Endodermal cell (in vitro differentiated cells): Measurements from ENCODE around the gene LMTK3. TPM values are rescaled to one million over a fixed set of nuclear protein-coding genes. Genes with fewer than 3 reads are reported as not detected.

Source experiments
- DNase-seq: peaks from one replicate; pipeline ENCODE4 v3.0.0-alpha.2; 2017
- H3K27ac ChIP-seq: 2 replicates; pipeline ENCODE4 v1.5.1; 2013; ENCODE audit warnings: mild to moderate bottlenecking, low read depth, low read length, moderate library complexity
- H3K27me3 ChIP-seq: 2 replicates; pipeline ENCODE4 v1.6.1; 2013; ENCODE audit warnings: mild to moderate bottlenecking, low read length, moderate library complexity; ENCODE audit not compliant: insufficient read depth, control insufficient read depth, poor library complexity, severe bottlenecking
- H3K36me3 ChIP-seq: 2 replicates; pipeline ENCODE4 v1.7.0; 2013; ENCODE audit warnings: mild to moderate bottlenecking, low read length, moderate library complexity; ENCODE audit not compliant: control insufficient read depth, insufficient read depth
- H3K4me1 ChIP-seq: one replicate; pipeline ENCODE4 v1.7.0; 2013; ENCODE audit warnings: low read length; ENCODE audit not compliant: control insufficient read depth, insufficient read depth
- H3K4me3 ChIP-seq: 2 replicates; pipeline ENCODE4 v1.5.1; 2013; ENCODE audit warnings: mild to moderate bottlenecking, low read length, moderate library complexity
- H3K9ac ChIP-seq: 2 replicates; pipeline ENCODE4 v1.6.1; 2013; ENCODE audit warnings: mild to moderate bottlenecking, low read length, moderate library complexity; ENCODE audit not compliant: poor library complexity, severe bottlenecking; ENCODE audit errors: extremely low read depth
- H3K9me3 ChIP-seq: 2 replicates; pipeline ENCODE4 v1.6.1; 2013; ENCODE audit warnings: mild to moderate bottlenecking, low read length, moderate library complexity; ENCODE audit not compliant: control insufficient read depth
- H3K27ac Mint-ChIP-seq: 2 replicates; pipeline ENCODE4 v1.8.0; 2020; ENCODE audit warnings: mixed read lengths
- H3K27me3 Mint-ChIP-seq: 2 replicates; pipeline ENCODE4 v1.8.0; 2021; ENCODE audit warnings: mild to moderate bottlenecking, mixed read lengths; ENCODE audit not compliant: insufficient read depth
- H3K36me3 Mint-ChIP-seq: 2 replicates; pipeline ENCODE4 v1.8.0; 2020; ENCODE audit warnings: low read depth, mixed read lengths
- H3K4me1 Mint-ChIP-seq: 2 replicates; pipeline ENCODE4 v1.8.0; 2020; ENCODE audit warnings: mixed read lengths
- H3K4me3 Mint-ChIP-seq: 2 replicates; pipeline ENCODE4 v1.8.0; 2020; ENCODE audit warnings: mild to moderate bottlenecking, moderate library complexity, mixed read lengths
- H3K9me3 Mint-ChIP-seq: 2 replicates; pipeline ENCODE4 v1.8.0; 2020; ENCODE audit warnings: mild to moderate bottlenecking, mixed read lengths
- CTCF ChIP-seq: fragments of 200-600 bp; sonication (generic); conservative IDR thresholded peaks from 2 replicates; pipeline ENCODE4 v1.5.0; 2021; ENCODE audit warnings: antibody characterized with exemption, mild to moderate bottlenecking
- WGBS, 2 experiments: methylation state at CpG; one replicate each; pipeline versions ENCODE4 v1.1.5 to v1.1.7; 2013; ENCODE audit warnings: missing lambda C conversion rate in 2 of 2, mixed read lengths in 1 of 2; ENCODE audit not compliant: insufficient coverage in 1 of 2, insufficient read length in 1 of 2; 5-methylcytosine and 5-hydroxymethylcytosine counted together
- total RNA-seq, 2 donors: library from RNA; stranded (reverse); fragmentation: NEBNext Ultra II Directional in 1 of 2; extraction: Animal tissue kit (Norgen Biotek cat#: 25700) in 1 of 2; gene quantifications; 2 replicates in 1 of 2; 3 replicates in 1 of 2; pipeline ENCODE4 v1.2.1, GENCODE V29; 2021

The LMTK3 gene
- total RNA-seq, 2 donors from 2014 or later = 11.1 to 14.5 TPM

GRCh38 chr19:48554385-48555091 is 42.9 kb upstream of the LMTK3 start:
- Histone ChIP-seq H3K4me3 (no peak overlapping the region), H3K36me3 (no peaks in the 10 kb centered on the region), H3K9ac (no peak overlapping the region), H3K27ac (no peak overlapping the region), H3K9me3 (no peaks in the 10 kb centered on the region), H3K27me3 (no peaks in the 10 kb centered on the region), H3K4me1 (peaks cover 5% of the 10 kb centered on the region)
- Mint-ChIP-seq H3K9me3 (no peaks in the 10 kb centered on the region), H3K27me3 (peaks cover 3% of the 10 kb centered on the region), H3K4me1 (peaks cover 17% of the 10 kb centered on the region), H3K27ac (peak overlapping the region; percentile 90), H3K4me3 (no peak overlapping the region), H3K36me3 (no peaks in the 10 kb centered on the region)
- DNase-seq = peak; percentile 93
- 70 to 94% methylated on average over 8 to 15 of the region's 16 CpGs for WGBS, 2 experiments
- no peak for TF ChIP-seq CTCF

DNA sequence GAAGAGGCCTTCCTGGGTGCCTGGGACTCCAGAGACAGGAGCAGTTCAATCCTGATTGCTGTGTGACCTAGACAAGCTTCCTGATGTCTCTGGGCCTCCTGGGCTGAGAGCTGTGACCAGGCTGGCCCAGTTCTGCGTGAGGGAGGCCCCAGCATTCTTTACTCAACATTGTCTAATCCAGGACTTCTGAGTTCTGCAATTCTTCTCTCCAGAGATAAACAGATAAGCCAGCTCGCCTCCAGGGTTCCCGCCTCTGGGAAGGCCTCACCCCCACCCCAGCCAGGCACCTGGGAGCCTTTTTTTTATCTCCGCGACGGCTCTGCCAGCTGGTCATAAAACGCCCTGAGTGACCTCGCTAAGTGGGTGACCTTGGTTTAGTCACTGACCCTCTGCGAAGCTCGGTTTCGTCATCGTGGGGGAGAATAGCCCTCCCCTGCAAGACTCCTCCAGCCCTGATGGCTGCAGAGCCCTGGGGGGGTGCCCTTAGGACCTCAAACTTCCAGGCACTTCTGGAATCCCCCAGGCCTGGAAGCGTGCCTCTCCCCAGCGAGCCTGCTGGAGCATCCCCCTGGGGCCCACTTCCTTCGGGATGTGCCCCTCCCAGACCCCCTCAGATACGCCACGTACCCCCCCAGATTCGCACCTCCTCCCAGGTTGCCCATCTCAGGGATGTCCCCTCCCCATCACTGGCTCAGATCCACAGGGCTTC is 42.2 kb upstream of the LMTK3 start:
- H3K9me3 Mint-ChIP-seq = no peaks in the 10 kb centered on the region
- Histone ChIP-seq H3K36me3 (no peaks in the 10 kb centered on the region), H3K9me3 (no peaks in the 10 kb centered on the region), H3K9ac (no peak overlapping the region), H3K27me3 (no peaks in the 10 kb centered on the region), H3K4me1 (peaks cover 5% of the 10 kb centered on the region), H3K27ac (no peak overlapping the region), H3K4me3 (no peak overlapping the region)
- peaks cover 17% of the 10 kb centered on the region for H3K4me1 Mint-ChIP-seq
- no peak for TF ChIP-seq CTCF
- peaks cover 1% of the 10 kb centered on the region for H3K27me3 Mint-ChIP-seq
- DNase-seq = peak; percentile 84
- WGBS, 2 experiments = 41 to 48% methylated on average over 10 to 18 of the region's 18 CpGs
- H3K36me3 Mint-ChIP-seq = no peaks in the 10 kb centered on the region
- H3K27ac Mint-ChIP-seq = peak overlapping the region; percentile 77
- H3K4me3 Mint-ChIP-seq = no peak overlapping the region

DNA sequence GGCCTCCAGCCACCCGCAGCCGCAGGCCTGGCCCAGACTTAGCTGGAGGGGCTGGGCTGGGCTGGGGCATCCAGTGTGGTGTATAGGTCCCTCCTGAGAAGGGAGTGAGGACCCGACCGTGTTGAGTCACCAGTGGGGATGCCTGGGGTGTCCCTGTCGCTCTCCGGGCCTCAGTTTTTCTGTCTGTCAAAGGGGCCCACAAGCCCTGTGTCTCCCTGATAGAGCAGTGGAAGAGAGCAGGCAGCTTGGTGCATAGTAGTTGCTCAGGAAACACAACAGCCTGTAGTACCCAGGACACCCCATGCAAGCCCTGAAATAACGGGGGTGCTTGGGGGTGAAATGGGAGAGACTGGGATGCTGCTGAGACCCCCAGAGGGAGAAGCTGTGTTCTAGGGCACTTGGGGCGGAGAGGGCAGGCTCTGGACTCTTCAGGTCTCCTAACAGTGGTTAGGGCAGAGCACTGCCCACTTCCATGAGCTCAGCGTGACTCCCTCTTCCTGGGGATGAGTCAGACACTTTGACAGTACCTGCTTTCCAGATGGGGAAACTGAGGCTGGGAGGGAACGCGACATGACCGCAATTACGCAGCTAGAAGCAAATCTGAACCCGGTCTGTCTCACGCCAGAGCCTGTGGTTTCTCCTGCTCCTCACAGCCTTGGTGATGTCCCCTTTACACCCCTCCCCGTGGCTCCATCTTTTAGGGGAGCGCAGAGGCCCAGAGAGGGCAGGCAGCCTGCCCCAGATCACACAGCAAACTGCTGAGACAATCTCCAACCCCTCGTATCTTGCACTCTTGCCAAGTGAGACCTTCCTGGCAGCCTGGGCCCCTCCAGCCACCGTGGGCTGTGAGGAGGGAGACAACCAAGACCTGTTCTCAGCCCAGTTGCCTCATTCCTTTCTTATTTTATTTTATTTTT is 41.0 kb upstream of the LMTK3 start:
- Mint-ChIP-seq H3K4me1 (peaks cover 17% of the 10 kb centered on the region), H3K36me3 (no peaks in the 10 kb centered on the region), H3K4me3 (no peak overlapping the region), H3K9me3 (no peaks in the 10 kb centered on the region), H3K27ac (no peak overlapping the region), H3K27me3 (no peaks in the 10 kb centered on the region)
- WGBS, 2 experiments = 89 to 96% methylated on average over 13 to 19 of the region's 19 CpGs
- no peak overlapping the region for H3K9ac ChIP-seq
- TF ChIP-seq CTCF = no peak
- H3K9me3 ChIP-seq = no peaks in the 10 kb centered on the region
- H3K36me3 ChIP-seq = no peaks in the 10 kb centered on the region
- peaks cover 5% of the 10 kb centered on the region for H3K4me1 ChIP-seq
- no peak overlapping the region for H3K4me3 ChIP-seq
- H3K27ac ChIP-seq = no peak overlapping the region
- no peaks in the 10 kb centered on the region for H3K27me3 ChIP-seq
- DNase-seq = no peak
